C4-2B (cell line): ENCODE results near the gene MFSD2A.
"Not testable (repeated sequence)": the region's sequence is repeated elsewhere in the genome, so short reads cannot be mapped to it uniquely, and the experiment has no call there.

ENCODE experiments used
- H3K27ac ChIP-seq: fragments of 450-650 bp; 2 replicates; pipeline ENCODE4 v1.5.1; 2017
- CTCF ChIP-seq: fragments of 450-650 bp; conservative IDR thresholded peaks from 2 replicates; pipeline ENCODE4 v1.5.1; 2017; ENCODE audit warnings: mild to moderate bottlenecking
- ZFX ChIP-seq: fragments of 450-650 bp; IDR thresholded peaks from 2 replicates; pipeline ENCODE4 v1.6.1; 2017

Gene MFSD2A

DNA sequence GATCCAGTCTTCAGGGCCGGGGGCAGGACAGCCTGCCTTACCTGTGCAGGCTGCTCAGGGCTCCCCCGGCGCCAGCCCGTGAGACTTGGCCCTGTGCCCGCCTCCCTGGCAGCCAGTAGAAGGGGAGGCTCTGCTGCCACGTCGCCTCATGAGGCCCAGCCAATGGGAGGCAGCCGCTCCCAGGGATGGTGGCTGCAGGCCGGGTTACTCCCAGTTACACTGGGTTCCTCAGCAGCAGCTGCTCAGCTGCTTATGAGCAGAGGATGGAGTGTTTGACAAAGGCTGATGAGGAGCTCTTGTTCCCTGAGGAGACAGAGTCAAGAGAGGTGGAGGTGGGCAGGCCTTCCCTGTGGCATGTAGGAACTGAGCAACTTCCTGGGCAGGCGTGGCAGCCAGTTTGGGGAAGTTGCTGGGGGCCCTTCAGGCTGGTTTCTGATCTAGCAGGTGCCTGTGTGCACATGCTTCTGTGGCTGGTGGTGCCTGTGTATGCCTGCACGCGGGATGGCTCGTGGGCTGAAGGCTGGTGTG is 5.5 kb downstream of the MFSD2A start:
- TF ChIP-seq CTCF, result no peak
- TF ChIP-seq ZFX, result no peak
- peak overlapping the region; percentile 92 for H3K27ac ChIP-seq

- TF ChIP-seq CTCF (no peak), ZFX (no peak)
- H3K27ac ChIP-seq, result no peak overlapping the region
These were observed 7.5 kb downstream of the MFSD2A start for GRCh38 chr1:39962450-39962825.

- not testable (repeated sequence) for H3K27ac ChIP-seq
These were observed 8.0 kb downstream of the MFSD2A start for GRCh38 chr1:39962964-39963363.

GRCh38 chr1:39964552-39964951 is 9.6 kb downstream of the MFSD2A start:
- TF ChIP-seq ZFX (no peak), CTCF (no peak)

DNA sequence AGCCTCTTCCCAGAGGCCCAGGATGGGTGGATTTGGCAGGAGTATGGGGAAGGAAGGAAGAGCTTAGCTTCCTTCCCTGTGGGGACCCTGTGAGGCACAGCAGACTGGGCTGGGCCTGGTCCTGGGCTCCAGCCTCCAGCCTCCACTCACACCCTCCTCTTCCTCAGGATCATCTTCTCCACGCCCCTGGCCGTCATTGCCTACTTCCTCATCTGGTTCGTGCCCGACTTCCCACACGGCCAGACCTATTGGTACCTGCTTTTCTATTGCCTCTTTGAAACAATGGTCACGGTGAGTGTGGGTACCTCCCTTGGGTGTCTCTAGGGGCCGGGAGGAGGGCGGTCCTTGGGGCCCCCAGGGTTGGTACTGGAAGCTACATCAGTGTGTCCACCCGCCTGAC is 10.1 kb downstream of the MFSD2A start:
- TF ChIP-seq CTCF (no peak), ZFX (no peak)
- no peak overlapping the region for H3K27ac ChIP-seq

More at GRCh38 chr1:39964552-39964951, 9.6 kb downstream of the MFSD2A start:
- H3K27ac ChIP-seq, result no peak overlapping the region

GRCh38 chr1:39969048-39969447 is 14.1 kb downstream of the MFSD2A start:
- TF ChIP-seq CTCF, result no peak
- TF ChIP-seq ZFX, result no peak
- H3K27ac ChIP-seq, result no peak overlapping the region

DNA sequence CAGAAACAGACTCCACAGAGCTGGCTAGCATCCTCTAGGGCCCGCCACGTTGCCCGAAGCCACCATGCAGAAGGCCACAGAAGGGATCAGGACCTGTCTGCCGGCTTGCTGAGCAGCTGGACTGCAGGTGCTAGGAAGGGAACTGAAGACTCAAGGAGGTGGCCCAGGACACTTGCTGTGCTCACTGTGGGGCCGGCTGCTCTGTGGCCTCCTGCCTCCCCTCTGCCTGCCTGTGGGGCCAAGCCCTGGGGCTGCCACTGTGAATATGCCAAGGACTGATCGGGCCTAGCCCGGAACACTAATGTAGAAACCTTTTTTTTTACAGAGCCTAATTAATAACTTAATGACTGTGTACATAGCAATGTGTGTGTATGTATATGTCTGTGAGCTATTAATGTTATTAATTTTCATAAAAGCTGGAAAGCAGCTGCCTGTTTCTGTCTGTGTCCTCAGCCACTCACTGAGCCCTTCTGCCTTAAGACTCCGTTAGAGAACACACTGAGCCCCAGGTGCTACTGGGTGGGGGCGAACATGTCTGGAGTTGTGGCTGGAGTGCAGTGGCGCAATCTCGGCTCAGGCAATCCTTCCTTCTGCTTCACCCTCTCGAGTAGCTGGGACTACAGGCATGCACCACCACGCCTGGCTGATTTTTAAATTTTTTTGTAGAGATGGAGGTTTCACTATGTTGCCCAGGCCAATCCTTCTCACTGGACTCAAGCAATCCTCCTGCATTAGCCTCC is 14.8 kb downstream of the MFSD2A start:
- H3K27ac ChIP-seq, result no peak overlapping the region
- TF ChIP-seq ZFX (no peak), CTCF (no peak)

GRCh38 chr1:39970274-39970673 is 15.3 kb downstream of the MFSD2A start:
- no peak overlapping the region for H3K27ac ChIP-seq
- no peak for TF ChIP-seq CTCF
- no peak for TF ChIP-seq ZFX
